ENCODE measurements around the gene MTMR4. TPM values are rescaled to one million over a fixed set of nuclear protein-coding genes. Genes with fewer than 3 reads are reported as not detected.
A peak's percentile ranks its signal among the peaks of the same experiment; 100 is the strongest.

MTMR4 gene
- total RNA-seq, 1 donor from 2014 or later: 46.3 TPM

DNA sequence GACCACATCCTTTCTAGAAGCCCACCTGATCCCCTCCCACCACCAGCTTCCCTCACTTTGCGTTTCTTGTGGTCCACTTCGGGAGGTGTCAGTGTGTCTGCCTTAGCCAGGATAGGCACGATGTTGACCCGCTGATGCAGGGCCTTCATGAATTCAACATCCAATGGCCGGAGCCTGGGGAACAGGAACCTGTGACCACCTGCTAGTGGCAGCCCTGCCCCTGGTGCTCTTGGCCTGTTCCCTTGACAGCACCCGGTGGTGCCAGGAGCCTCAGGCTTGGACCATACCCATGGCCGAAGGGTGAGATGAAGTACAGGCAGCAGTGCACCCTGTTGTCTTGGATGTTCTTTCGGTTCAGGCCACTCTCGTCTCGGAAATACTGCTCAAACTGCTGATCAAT, 7.2 kb upstream of the MTMR4 start:
- Histone ChIP-seq H3K36me3 (ENCODE audit: control insufficient read depth, insufficient read depth, low read length) (no peaks in the 10 kb centered on the region), H3K4me3 (ENCODE audit: low read depth, low read length) (no peak overlapping the region), H3K27me3 (ENCODE audit: control insufficient read depth, insufficient read depth, low read length) (no peaks in the 10 kb centered on the region)
- TF ChIP-seq CTCF (IDR thresholded peaks at IDR 0.05; ENCODE audit: insufficient read depth, low read length, poor library complexity, severe bottlenecking): no peak
- DNase-seq (ENCODE audit: low read depth): no peak

DNA sequence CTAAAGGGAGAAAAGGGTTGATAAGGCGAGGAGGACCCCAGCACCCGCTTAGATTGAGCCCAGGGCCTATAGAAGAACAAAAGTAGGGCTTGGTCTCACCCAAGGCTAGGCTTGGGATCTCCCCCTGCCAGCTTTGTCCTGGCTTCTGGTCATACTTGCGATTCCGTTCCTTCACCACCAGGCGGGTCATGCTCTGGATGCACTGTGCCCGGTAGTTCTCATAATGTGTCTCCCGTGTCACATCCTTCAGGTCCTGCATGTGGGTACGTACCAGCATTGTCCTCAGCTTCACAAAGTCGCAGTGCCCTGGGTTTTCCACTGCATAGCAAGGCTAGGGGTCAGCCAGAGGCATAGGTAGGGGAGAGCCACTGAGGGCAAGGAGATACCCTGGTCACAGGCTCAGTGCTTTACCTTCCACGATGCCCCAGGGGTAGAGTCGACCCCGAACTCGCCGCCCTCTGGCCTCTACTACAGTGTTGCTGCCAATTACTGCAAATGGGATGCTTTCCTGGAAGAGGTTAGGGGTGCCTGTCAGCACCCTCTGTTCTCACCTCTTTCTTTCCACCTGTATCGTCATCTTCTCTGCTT, 6.5 kb upstream of the MTMR4 start:
- no peaks in the 10 kb centered on the region for H3K36me3 ChIP-seq (ENCODE audit: control insufficient read depth, insufficient read depth, low read length)
- peak; percentile 31 for TF ChIP-seq CTCF (IDR thresholded peaks at IDR 0.05; ENCODE audit: insufficient read depth, low read length, poor library complexity, severe bottlenecking)
- DNase-seq (ENCODE audit: low read depth): no peak
- H3K27me3 ChIP-seq (ENCODE audit: control insufficient read depth, insufficient read depth, low read length): no peaks in the 10 kb centered on the region
- H3K4me3 ChIP-seq (ENCODE audit: low read depth, low read length): no peak overlapping the region

GRCh38 chr17:58517928-58518609, 3.6 kb upstream of the MTMR4 start:
- Histone ChIP-seq H3K4me3 (ENCODE audit: low read depth, low read length) (peak overlapping the region; percentile 64), H3K36me3 (ENCODE audit: control insufficient read depth, insufficient read depth, low read length) (no peaks in the 10 kb centered on the region), H3K27me3 (ENCODE audit: control insufficient read depth, insufficient read depth, low read length) (no peaks in the 10 kb centered on the region)
- peak; percentile 97 for DNase-seq (ENCODE audit: low read depth)
- TF ChIP-seq CTCF (IDR thresholded peaks at IDR 0.05; ENCODE audit: insufficient read depth, low read length, poor library complexity, severe bottlenecking): no peak

- H3K36me3 ChIP-seq (ENCODE audit: control insufficient read depth, insufficient read depth, low read length): no peaks in the 10 kb centered on the region
- no peak for DNase-seq (ENCODE audit: low read depth)
- H3K4me3 ChIP-seq (ENCODE audit: low read depth, low read length): peak overlapping the region; percentile 48
- TF ChIP-seq CTCF (IDR thresholded peaks at IDR 0.05; ENCODE audit: insufficient read depth, low read length, poor library complexity, severe bottlenecking): no peak
- no peaks in the 10 kb centered on the region for H3K27me3 ChIP-seq (ENCODE audit: control insufficient read depth, insufficient read depth, low read length)
Measured at GRCh38 chr17:58517378-58517927, 3.0 kb upstream of the MTMR4 start.

GRCh38 chr17:58516644-58517377, 2.4 kb upstream of the MTMR4 start:
- no peak for TF ChIP-seq CTCF (IDR thresholded peaks at IDR 0.05; ENCODE audit: insufficient read depth, low read length, poor library complexity, severe bottlenecking)
- no peak for DNase-seq (ENCODE audit: low read depth)
- Histone ChIP-seq H3K27me3 (ENCODE audit: control insufficient read depth, insufficient read depth, low read length) (no peaks in the 10 kb centered on the region), H3K4me3 (ENCODE audit: low read depth, low read length) (peak overlapping the region; percentile 48), H3K36me3 (ENCODE audit: control insufficient read depth, insufficient read depth, low read length) (no peaks in the 10 kb centered on the region)
